IMR-90 (cell line): ENCODE measurements around the gene CD164L2. TPM values are rescaled to one million over a fixed set of nuclear protein-coding genes. Genes with fewer than 3 reads are reported as not detected.

Experiments used
- ATAC-seq: fragments of 200-7000 bp; cut with Tn5 transposase; 2 replicates; pipeline ENCODE4 v1.9.1; 2020; ENCODE audit warnings: low read depth, mild to moderate bottlenecking, moderate library complexity
- BruUV-seq: library from RNA; stranded (reverse); fragments of 400-500 nt; replicated peaks from 2 replicates; lab custom pipeline; 2021; lab: Mats Ljungman, UMichigan
- CTCF ChIA-PET: fragments of 300-600 bp; formaldehyde crosslinking; extraction: SDS; loops from one replicate; lab custom pipeline; 2021; ENCODE audit warnings: antibody characterized with exemption; lab: Yijun Ruan, JAX
- POLR2A ChIA-PET: fragments of 300-600 bp; sonication (Branson Sonifier 250); formaldehyde crosslinking; loops from one replicate; lab custom pipeline; 2022; ENCODE audit warnings: antibody characterized with exemption; ENCODE audit not compliant: unreplicated experiment; lab: Charles Lee
- DNase-seq: peaks from one replicate; pipeline ENCODE4 v3.0.0; 2013
- H2AFZ ChIP-seq: replicated peaks from 2 replicates; pipeline ENCODE3; 2013; ENCODE audit warnings: low read length, mild to moderate bottlenecking; ENCODE audit not compliant: poor library complexity
- H2AK5ac ChIP-seq: 2 replicates; pipeline ENCODE4 v1.6.1; 2013; ENCODE audit warnings: low read depth, low read length, inconsistent platforms
- H2AK9ac ChIP-seq: replicated peaks from 2 replicates; pipeline ENCODE3; 2013; ENCODE audit warnings: mild to moderate bottlenecking, low read depth, low read length, moderate library complexity; ENCODE audit not compliant: poor library complexity
- H2BK120ac ChIP-seq: 2 replicates; pipeline ENCODE4 v1.6.1; 2013; ENCODE audit warnings: low read depth, low read length, inconsistent platforms
- H2BK15ac ChIP-seq: 3 replicates; pipeline ENCODE4 v1.6.1; 2013; ENCODE audit warnings: low read depth, low read length, inconsistent platforms
- H2BK20ac ChIP-seq: 2 replicates; pipeline ENCODE4 v1.6.1; 2013; ENCODE audit warnings: low read depth, mild to moderate bottlenecking, inconsistent platforms, low read length, moderate library complexity
- H2BK5ac ChIP-seq: 2 replicates; pipeline ENCODE4 v1.6.1; 2013; ENCODE audit warnings: mild to moderate bottlenecking, low read depth, low read length, inconsistent platforms; ENCODE audit not compliant: poor library complexity, severe bottlenecking
- H3K14ac ChIP-seq: replicated peaks from 2 replicates; pipeline ENCODE4 v1.6.1; 2013; ENCODE audit warnings: low read depth, low read length, inconsistent platforms
- H3K18ac ChIP-seq: 2 replicates; pipeline ENCODE4 v1.6.1; 2013; ENCODE audit warnings: low read depth, low read length, control low read depth
- H3K23ac ChIP-seq: 2 replicates; pipeline ENCODE4 v1.6.1; 2013; ENCODE audit warnings: low read depth, low read length, inconsistent platforms
- H3K27ac ChIP-seq: 2 replicates; pipeline ENCODE4 v1.5.1; 2013; ENCODE audit warnings: mild to moderate bottlenecking, control low read depth, low read length; ENCODE audit not compliant: insufficient read depth
- H3K27me3 ChIP-seq: 2 replicates; pipeline ENCODE4 v1.6.1; 2013; ENCODE audit warnings: low read length; ENCODE audit not compliant: control insufficient read depth, insufficient read depth
- H3K36me3 ChIP-seq: 2 replicates; pipeline ENCODE4 v1.6.1; 2013; ENCODE audit warnings: low read length, mixed read lengths; ENCODE audit not compliant: control insufficient read depth, insufficient read depth
- H3K4ac ChIP-seq: 2 replicates; pipeline ENCODE4 v1.6.1; 2013; ENCODE audit warnings: low read depth, low read length, inconsistent platforms
- H3K4me1 ChIP-seq: 2 replicates; pipeline ENCODE4 v1.6.1; 2013; ENCODE audit warnings: low read length, mixed read lengths; ENCODE audit not compliant: control insufficient read depth, insufficient read depth
- H3K4me2 ChIP-seq: 2 replicates; pipeline ENCODE4 v1.6.1; 2013; ENCODE audit warnings: low read depth, mild to moderate bottlenecking, control low read depth, low read length, moderate library complexity
- H3K4me3 ChIP-seq: 2 replicates; pipeline ENCODE4 v1.5.1; 2013; ENCODE audit warnings: low read depth, mild to moderate bottlenecking, control low read depth, low read length, moderate library complexity; ENCODE audit not compliant: insufficient read depth
- H3K56ac ChIP-seq: 2 replicates; pipeline ENCODE4 v1.6.1; 2013; ENCODE audit warnings: low read length, inconsistent platforms; ENCODE audit not compliant: insufficient read depth; ENCODE audit errors: extremely low read depth
- H3K79me1 ChIP-seq, 2 experiments: 2 replicates each; pipeline ENCODE4 v1.6.1; 2013; ENCODE audit warnings: low read length in 2 of 2, inconsistent platforms in 1 of 2, low read depth in 1 of 2
- H3K9ac ChIP-seq: 2 replicates; pipeline ENCODE4 v1.6.1; 2013; ENCODE audit warnings: low read depth, low read length, control low read depth
- H3K9me1 ChIP-seq: 2 replicates; pipeline ENCODE4 v1.6.1; 2013; ENCODE audit warnings: low read length, inconsistent platforms; ENCODE audit not compliant: insufficient read depth
- H3K9me3 ChIP-seq: 2 replicates; pipeline ENCODE4 v1.6.1; 2013; ENCODE audit warnings: low read length; ENCODE audit not compliant: control insufficient read depth, insufficient read depth
- H4K20me1 ChIP-seq: 2 replicates; pipeline ENCODE4 v1.6.1; 2013; ENCODE audit warnings: low read length, inconsistent platforms; ENCODE audit not compliant: insufficient read depth
- H4K5ac ChIP-seq: 2 replicates; pipeline ENCODE4 v1.6.1; 2013; ENCODE audit warnings: mild to moderate bottlenecking, low read depth, low read length, control low read depth
- H4K8ac ChIP-seq, 2 experiments: 2 replicates each; pipeline ENCODE4 v1.6.1; 2013; ENCODE audit warnings: low read depth in 2 of 2, low read length in 2 of 2, control low read depth in 1 of 2, inconsistent platforms in 1 of 2
- H4K91ac ChIP-seq: 2 replicates; pipeline ENCODE4 v1.6.1; 2013; ENCODE audit warnings: low read depth, low read length, inconsistent platforms; ENCODE audit not compliant: insufficient read depth
- BHLHE40 ChIP-seq: fragments of 150-350 bp; IDR thresholded peaks from 2 replicates; pipeline ENCODE4 v1.6.1; 2016; ENCODE audit warnings: mild to moderate bottlenecking, low read depth, low read length
- CEBPB ChIP-seq: IDR thresholded peaks from 2 replicates; pipeline ENCODE4 v1.6.1; 2012; ENCODE audit warnings: low read depth, low read length, improper control_type of control experiment
- CHD1 ChIP-seq: IDR thresholded peaks from 2 replicates; pipeline ENCODE4 v1.6.1; 2012; ENCODE audit warnings: low read depth, low read length, improper control_type of control experiment
- CTCF ChIP-seq: conservative IDR thresholded peaks from 2 replicates; pipeline ENCODE4 v1.5.1; 2012; ENCODE audit warnings: mild to moderate bottlenecking, low read depth, low read length, improper control_type of control experiment
- ELK1 ChIP-seq: fragments of 150-350 bp; IDR thresholded peaks from 2 replicates; pipeline ENCODE4 v1.6.1; 2016; ENCODE audit warnings: low read depth, mild to moderate bottlenecking, low read length, moderate library complexity, borderline replicate concordance
- FOS ChIP-seq: fragments of 150-350 bp; IDR thresholded peaks from 2 replicates; pipeline ENCODE4 v1.6.1; 2016; ENCODE audit warnings: low read depth, low read length
- MAFK ChIP-seq: IDR thresholded peaks from 2 replicates; pipeline ENCODE4 v1.6.1; 2012; ENCODE audit warnings: low read depth, low read length, improper control_type of control experiment
- MAZ ChIP-seq: IDR thresholded peaks from 2 replicates; pipeline ENCODE4 v1.6.1; 2012; ENCODE audit warnings: low read depth, mild to moderate bottlenecking, low read length, improper control_type of control experiment, moderate library complexity, borderline replicate concordance
- MXI1 ChIP-seq: IDR thresholded peaks from 2 replicates; pipeline ENCODE4 v1.6.1; 2012; ENCODE audit warnings: low read depth, mild to moderate bottlenecking, low read length, moderate library complexity, borderline replicate concordance
- NFE2L2 ChIP-seq: fragments of 150-350 bp; IDR thresholded peaks from 2 replicates; pipeline ENCODE4 v1.6.1; 2016; ENCODE audit warnings: low read depth, mild to moderate bottlenecking, low read length
- RAD21 ChIP-seq: IDR thresholded peaks from 2 replicates; pipeline ENCODE4 v1.6.1; 2012; ENCODE audit warnings: low read length, improper control_type of control experiment
- RCOR1 ChIP-seq: IDR thresholded peaks from 2 replicates; pipeline ENCODE4 v1.6.1; 2012; ENCODE audit warnings: mild to moderate bottlenecking, low read length, improper control_type of control experiment; ENCODE audit not compliant: insufficient replicate concordance
- RFX5 ChIP-seq: IDR thresholded peaks from 2 replicates; pipeline ENCODE4 v1.8.0; 2012; ENCODE audit warnings: low read depth, mild to moderate bottlenecking, low read length, moderate library complexity
- SMC3 ChIP-seq: fragments of 150-350 bp; IDR thresholded peaks from 2 replicates; pipeline ENCODE4 v1.6.1; 2016; ENCODE audit warnings: low read depth, mild to moderate bottlenecking, antibody characterized with exemption, low read length, moderate library complexity
- USF2 ChIP-seq: fragments of 150-350 bp; IDR thresholded peaks from 2 replicates; pipeline ENCODE4 v1.6.1; 2017; ENCODE audit warnings: mild to moderate bottlenecking, antibody characterized with exemption, low read length, low read depth
- WGBS, 2 experiments: methylation state at CpG; one replicate each; pipeline versions ENCODE4 v1.1.5 to v1.1.7; 2013; ENCODE audit warnings: missing lambda C conversion rate in 2 of 2; ENCODE audit not compliant: insufficient read length in 1 of 2; ENCODE audit errors: extremely low coverage in 2 of 2; 5-methylcytosine and 5-hydroxymethylcytosine counted together
- dilution Hi-C: fragments of 300-500 bp; cut with HindIII; formaldehyde crosslinking; loops from one replicate; pipeline ENCODE4 v1.14.3; 2018; ENCODE audit warnings: low sequenced_read_pairs; ENCODE audit not compliant: unreplicated experiment
- in situ Hi-C: fragments of 300-500 bp; cut with MboI; formaldehyde crosslinking; loops from 3 replicates; pipeline ENCODE4 v1.14.3; 2019; ENCODE audit warnings: low sequenced_read_pairs, inconsistent platforms, mixed read lengths
- intact Hi-C: fragments of 100-400 bp; cut with micrococcal nuclease; formaldehyde crosslinking; loops from 2 replicates; pipeline ENCODE4 v1.10.0; 2022
- polyA plus RNA-seq, 3 experiments: library from polyadenylated mRNA; depleted of rRNA; stranded (reverse); fragments of >200 nt; gene quantifications; 2 replicates each; pipeline ENCODE4 v1.2.3, GENCODE V29; 2012; ENCODE audit warnings: low replicate concordance in 1 of 3
- total RNA-seq: library from RNA; depleted of rRNA; stranded (reverse); fragments of >200 nt; gene quantifications from 2 replicates; pipeline ENCODE4 v1.2.3, GENCODE V29; 2012

Gene CD164L2
- total and polyA plus RNA-seq, 2 of the 4 experiments (the other 2 are of a cell fraction), result not detected

GRCh38 chr1:27430903-27431600 is 47.9 kb upstream of the CD164L2 start:
- Histone ChIP-seq H4K8ac (peak overlapping the region in 1 of 2 experiments; percentile 8; a peak in 1 of 4 replicates), H4K20me1 (peaks cover 66% of the 10 kb centered on the region), H3K27ac (no peak overlapping the region), H4K91ac (no peak overlapping the region), H3K14ac (no peak overlapping the region), H2BK120ac (no peak overlapping the region), H3K79me1 (peaks cover 68 to 93% of the 10 kb centered on the region in 2 experiments), H2AK5ac (no peak overlapping the region), H3K23ac (0 out of 2 replicates have a peak overlapping the region, but pooled peaks have one; percentile 13), H3K4me3 (no peak overlapping the region), H3K9me3 (no peaks in the 10 kb centered on the region), H2AK9ac (no peak overlapping the region), H3K36me3 (peaks cover 14% of the 10 kb centered on the region), H2BK20ac (no peak overlapping the region), H3K4me1 (peaks cover 19% of the 10 kb centered on the region), H3K4ac (no peak overlapping the region), H4K5ac (no peak overlapping the region), H2BK15ac (no peak overlapping the region), H3K18ac (no peak overlapping the region), H3K27me3 (no peaks in the 10 kb centered on the region), H3K9ac (no peak overlapping the region), H2AFZ (no peak overlapping the region), H2BK5ac (no peak overlapping the region), H3K56ac (no peak overlapping the region), H3K4me2 (no peak overlapping the region), H3K9me1 (peaks cover 21% of the 10 kb centered on the region)
- dilution Hi-C loops, result no loop called here
- ATAC-seq, result peak; percentile 31
- ChIA-PET CTCF (interaction anchor here (0.6 kb wide), 1 partner anchor 16 kb away, joined by 3 read pairs; no protein-coding TSS in a partner anchor), POLR2A (no interaction called here)
- WGBS, 2 experiments, result no CpG with 5 or more reads among the region's 1 CpG
- in situ Hi-C loops, result no loop called here
- BruUV-seq, result no TSS peak
- intact Hi-C loops, result no loop called here
- DNase-seq, result peak; percentile 15
- no peak for TF ChIP-seq FOS
- TF ChIP-seq ELK1, result no peak
- TF ChIP-seq RAD21, result no peak
- TF ChIP-seq BHLHE40, result no peak
- TF ChIP-seq CEBPB, result no peak
- no peak for TF ChIP-seq USF2
- no peak for TF ChIP-seq RCOR1
- no peak for TF ChIP-seq CTCF
- TF ChIP-seq NFE2L2, result no peak
- no peak for TF ChIP-seq MAFK
- TF ChIP-seq MAZ, result no peak
- TF ChIP-seq CHD1, result no peak
- no peak for TF ChIP-seq RFX5
- TF ChIP-seq MXI1, result no peak
- TF ChIP-seq SMC3, result no peak
